Measurements from ENCODE around the gene ITPR3. TPM values are rescaled to one million over a fixed set of nuclear protein-coding genes. Genes with fewer than 3 reads are reported as not detected.
"Not testable (repeated sequence)": the region's sequence is repeated elsewhere in the genome, so short reads cannot be mapped to it uniquely, and the experiment has no call there.

The ITPR3 gene
- total and polyA plus RNA-seq, 7 donors: 7.7 to 75.3 (median 10.2) TPM

DNA sequence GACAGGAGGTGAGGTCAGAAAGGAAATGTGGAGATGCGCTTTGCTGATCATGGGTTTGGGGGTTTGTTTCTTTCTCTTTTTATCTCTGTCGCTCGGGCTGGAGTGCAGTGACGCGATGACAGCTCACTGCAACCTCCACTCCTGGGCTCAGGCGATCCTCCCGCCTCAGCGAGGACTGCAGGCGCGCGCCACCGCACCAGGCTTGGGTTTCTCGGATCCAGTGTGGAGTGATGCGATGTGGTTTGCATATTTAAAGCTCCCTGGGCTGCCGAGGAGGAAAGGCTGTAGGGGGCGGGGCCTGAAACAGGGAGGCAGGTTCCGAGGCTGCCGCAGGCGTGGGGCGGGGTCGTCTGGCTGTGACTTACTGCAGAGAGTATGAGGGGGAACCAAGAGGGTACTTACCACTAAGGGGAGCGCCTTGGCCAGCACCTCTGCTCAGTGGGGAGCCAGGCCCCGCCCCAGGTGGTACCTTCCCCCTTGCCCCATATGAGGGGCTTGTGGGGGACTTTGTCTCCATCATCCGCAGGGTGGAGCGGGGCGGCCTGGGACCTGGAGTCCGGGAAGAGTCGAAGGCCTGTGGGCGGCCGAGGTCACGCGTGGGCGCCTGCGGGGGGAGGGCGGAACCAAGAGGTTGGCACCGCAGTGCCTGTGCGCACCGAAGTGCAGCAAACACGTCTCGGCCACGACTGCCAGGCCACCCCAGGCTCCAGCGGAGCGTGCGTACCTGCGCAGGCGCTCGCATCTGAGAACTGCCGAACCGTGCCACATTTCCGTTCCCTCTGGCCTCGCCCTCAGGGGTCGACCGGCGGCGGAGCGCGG is 28.3 kb upstream of the ITPR3 start:
- Histone ChIP-seq H3K27me3 (peaks cover 6 to 18% (median 8%) of the 10 kb centered on the region in 3 donors), H3K4me1 (peaks cover 0 to 15% (median 10%) of the 10 kb centered on the region in 4 donors), H3K9me3 (no peaks in the 10 kb centered on the region), H3K27ac (no peak overlapping the region), H3K4me3 (no peak overlapping the region), H3K36me3 (no peaks in the 10 kb centered on the region)
- intact Hi-C loops (cut with DNase I): no loop called here
- no peak for DNase-seq
- 27 to 32% methylated on average over 57 of the region's 57 CpGs for WGBS, 2 donors
- TF ChIP-seq POLR2AphosphoS5 (IDR thresholded peaks at IDR 0.05): no peak

DNA sequence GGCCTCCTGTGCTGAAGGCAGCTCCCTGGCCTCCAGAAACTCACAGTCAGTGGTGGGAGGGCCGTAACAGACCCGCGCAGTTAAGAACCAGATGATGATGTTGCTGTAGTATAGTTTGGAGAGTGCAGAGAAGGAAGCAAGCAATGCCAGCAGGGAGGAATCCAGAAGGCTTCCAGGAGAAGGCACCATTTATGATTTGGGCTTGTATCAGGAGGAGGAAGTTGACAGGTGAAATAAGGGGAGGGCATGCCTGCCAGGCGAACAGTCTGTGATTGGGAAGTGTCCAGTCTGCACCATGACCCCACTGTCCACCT is 27.8 kb upstream of the ITPR3 start:
- no peaks in the 10 kb centered on the region for H3K36me3 ChIP-seq
- no peak overlapping the region for H3K4me3 ChIP-seq
- WGBS, 2 donors: 22 to 23% methylated on average over 4 of the region's 4 CpGs
- intact Hi-C loops (cut with DNase I): no loop called here
- H3K9me3 ChIP-seq: no peaks in the 10 kb centered on the region
- H3K4me1 ChIP-seq: peaks cover 0 to 15% (median 10%) of the 10 kb centered on the region in 4 donors
- DNase-seq: no peak
- H3K27ac ChIP-seq: no peak overlapping the region
- TF ChIP-seq, protein P1, sequence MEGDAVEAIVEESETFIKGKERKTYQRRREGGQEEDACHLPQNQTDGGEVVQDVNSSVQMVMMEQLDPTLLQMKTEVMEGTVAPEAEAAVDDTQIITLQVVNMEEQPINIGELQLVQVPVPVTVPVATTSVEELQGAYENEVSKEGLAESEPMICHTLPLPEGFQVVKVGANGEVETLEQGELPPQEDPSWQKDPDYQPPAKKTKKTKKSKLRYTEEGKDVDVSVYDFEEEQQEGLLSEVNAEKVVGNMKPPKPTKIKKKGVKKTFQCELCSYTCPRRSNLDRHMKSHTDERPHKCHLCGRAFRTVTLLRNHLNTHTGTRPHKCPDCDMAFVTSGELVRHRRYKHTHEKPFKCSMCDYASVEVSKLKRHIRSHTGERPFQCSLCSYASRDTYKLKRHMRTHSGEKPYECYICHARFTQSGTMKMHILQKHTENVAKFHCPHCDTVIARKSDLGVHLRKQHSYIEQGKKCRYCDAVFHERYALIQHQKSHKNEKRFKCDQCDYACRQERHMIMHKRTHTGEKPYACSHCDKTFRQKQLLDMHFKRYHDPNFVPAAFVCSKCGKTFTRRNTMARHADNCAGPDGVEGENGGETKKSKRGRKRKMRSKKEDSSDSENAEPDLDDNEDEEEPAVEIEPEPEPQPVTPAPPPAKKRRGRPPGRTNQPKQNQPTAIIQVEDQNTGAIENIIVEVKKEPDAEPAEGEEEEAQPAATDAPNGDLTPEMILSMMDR (IDR thresholded peaks at IDR 0.05): no peak
- TF ChIP-seq POLR2AphosphoS5 (IDR thresholded peaks at IDR 0.05): no peak
- TF ChIP-seq POLR2A (IDR thresholded peaks at IDR 0.05): no peak
- no peak for TF ChIP-seq EP300 (IDR thresholded peaks at IDR 0.05)
- peaks cover 6 to 18% (median 8%) of the 10 kb centered on the region in 3 donors for H3K27me3 ChIP-seq

- H3K4me1 ChIP-seq: peaks cover 0 to 11% (median 5%) of the 10 kb centered on the region in 4 donors
- DNase-seq: no peak
- H3K27me3 ChIP-seq: peaks cover 6 to 18% (median 8%) of the 10 kb centered on the region in 3 donors
- H3K9me3 ChIP-seq: no peaks in the 10 kb centered on the region
- H3K36me3 ChIP-seq: no peaks in the 10 kb centered on the region
- 95 to 96% methylated on average over 18 of the region's 18 CpGs for WGBS, 2 donors
- H3K4me3 ChIP-seq: no peak overlapping the region
- TF ChIP-seq POLR2A (IDR thresholded peaks at IDR 0.05) (no peak), POLR2AphosphoS5 (IDR thresholded peaks at IDR 0.05) (no peak), EP300 (IDR thresholded peaks at IDR 0.05) (no peak)
- TF ChIP-seq, protein P1 (IDR thresholded peaks at IDR 0.05): no peak
- intact Hi-C loops (cut with DNase I): no loop called here
- no peak overlapping the region for H3K27ac ChIP-seq
Observed at GRCh38 chr6:33595001-33595846, 25.9 kb upstream of the ITPR3 start.

GRCh38 chr6:33596894-33597293 is 24.2 kb upstream of the ITPR3 start:
- H3K27ac ChIP-seq; H3K36me3 ChIP-seq; DNase-seq; intact Hi-C loops (cut with DNase I); H3K4me1 ChIP-seq; H3K9me3 ChIP-seq; H3K4me3 ChIP-seq: not testable (repeated sequence)
- peaks cover 6 to 18% (median 8%) of the 10 kb centered on the region in 3 donors for H3K27me3 ChIP-seq
- 69 to 80% methylated on average over 5 of the region's 5 CpGs for WGBS, 2 donors

GRCh38 chr6:33597551-33598322 is 23.4 kb upstream of the ITPR3 start:
- H3K27ac ChIP-seq: no peak overlapping the region
- H3K9me3 ChIP-seq: no peaks in the 10 kb centered on the region
- H3K4me3 ChIP-seq: no peak overlapping the region
- no peaks in the 10 kb centered on the region for H3K36me3 ChIP-seq
- peaks cover 6 to 13% (median 8%) of the 10 kb centered on the region in 3 donors for H3K27me3 ChIP-seq
- TF ChIP-seq EP300 (IDR thresholded peaks at IDR 0.05): no peak
- no peak for TF ChIP-seq POLR2AphosphoS5 (IDR thresholded peaks at IDR 0.05)
- no peak for TF ChIP-seq POLR2A (IDR thresholded peaks at IDR 0.05)
- TF ChIP-seq, protein P1 (IDR thresholded peaks at IDR 0.05): no peak
- intact Hi-C loops (cut with DNase I): no loop called here
- H3K4me1 ChIP-seq: peaks cover 0 to 4% (median 0%) of the 10 kb centered on the region in 4 donors
- 67 to 76% methylated on average over 4 of the region's 4 CpGs for WGBS, 2 donors
- DNase-seq: no peak

Data from sigmoid colon (tissue), 7 donors.